IMR-90 (cell line): ENCODE measurements around the gene FANK1. TPM values are rescaled to one million over a fixed set of nuclear protein-coding genes. Genes with fewer than 3 reads are reported as not detected.

Experiments used
- ATAC-seq: fragments of 200-7000 bp; cut with Tn5 transposase; 2 replicates; pipeline ENCODE4 v1.9.1; 2020; ENCODE audit warnings: low read depth, mild to moderate bottlenecking, moderate library complexity
- BruUV-seq: library from RNA; stranded (reverse); fragments of 400-500 nt; replicated peaks from 2 replicates; lab custom pipeline; 2021; lab: Mats Ljungman, UMichigan
- CTCF ChIA-PET: fragments of 300-600 bp; formaldehyde crosslinking; extraction: SDS; loops from one replicate; lab custom pipeline; 2021; ENCODE audit warnings: antibody characterized with exemption; lab: Yijun Ruan, JAX
- POLR2A ChIA-PET: fragments of 300-600 bp; sonication (Branson Sonifier 250); formaldehyde crosslinking; loops from one replicate; lab custom pipeline; 2022; ENCODE audit warnings: antibody characterized with exemption; ENCODE audit not compliant: unreplicated experiment; lab: Charles Lee
- DNase-seq: peaks from one replicate; pipeline ENCODE4 v3.0.0; 2013
- H2AFZ ChIP-seq: replicated peaks from 2 replicates; pipeline ENCODE3; 2013; ENCODE audit warnings: low read length, mild to moderate bottlenecking; ENCODE audit not compliant: poor library complexity
- H2AK5ac ChIP-seq: 2 replicates; pipeline ENCODE4 v1.6.1; 2013; ENCODE audit warnings: low read depth, low read length, inconsistent platforms
- H2AK9ac ChIP-seq: replicated peaks from 2 replicates; pipeline ENCODE3; 2013; ENCODE audit warnings: mild to moderate bottlenecking, low read depth, low read length, moderate library complexity; ENCODE audit not compliant: poor library complexity
- H2BK120ac ChIP-seq: 2 replicates; pipeline ENCODE4 v1.6.1; 2013; ENCODE audit warnings: low read depth, low read length, inconsistent platforms
- H2BK15ac ChIP-seq: 3 replicates; pipeline ENCODE4 v1.6.1; 2013; ENCODE audit warnings: low read depth, low read length, inconsistent platforms
- H2BK20ac ChIP-seq: 2 replicates; pipeline ENCODE4 v1.6.1; 2013; ENCODE audit warnings: low read depth, mild to moderate bottlenecking, inconsistent platforms, low read length, moderate library complexity
- H2BK5ac ChIP-seq: 2 replicates; pipeline ENCODE4 v1.6.1; 2013; ENCODE audit warnings: mild to moderate bottlenecking, low read depth, low read length, inconsistent platforms; ENCODE audit not compliant: poor library complexity, severe bottlenecking
- H3K14ac ChIP-seq: replicated peaks from 2 replicates; pipeline ENCODE4 v1.6.1; 2013; ENCODE audit warnings: low read depth, low read length, inconsistent platforms
- H3K18ac ChIP-seq: 2 replicates; pipeline ENCODE4 v1.6.1; 2013; ENCODE audit warnings: low read depth, low read length, control low read depth
- H3K23ac ChIP-seq: 2 replicates; pipeline ENCODE4 v1.6.1; 2013; ENCODE audit warnings: low read depth, low read length, inconsistent platforms
- H3K27ac ChIP-seq: 2 replicates; pipeline ENCODE4 v1.5.1; 2013; ENCODE audit warnings: mild to moderate bottlenecking, control low read depth, low read length; ENCODE audit not compliant: insufficient read depth
- H3K27me3 ChIP-seq: 2 replicates; pipeline ENCODE4 v1.6.1; 2013; ENCODE audit warnings: low read length; ENCODE audit not compliant: control insufficient read depth, insufficient read depth
- H3K36me3 ChIP-seq: 2 replicates; pipeline ENCODE4 v1.6.1; 2013; ENCODE audit warnings: low read length, mixed read lengths; ENCODE audit not compliant: control insufficient read depth, insufficient read depth
- H3K4ac ChIP-seq: 2 replicates; pipeline ENCODE4 v1.6.1; 2013; ENCODE audit warnings: low read depth, low read length, inconsistent platforms
- H3K4me1 ChIP-seq: 2 replicates; pipeline ENCODE4 v1.6.1; 2013; ENCODE audit warnings: low read length, mixed read lengths; ENCODE audit not compliant: control insufficient read depth, insufficient read depth
- H3K4me2 ChIP-seq: 2 replicates; pipeline ENCODE4 v1.6.1; 2013; ENCODE audit warnings: low read depth, mild to moderate bottlenecking, control low read depth, low read length, moderate library complexity
- H3K4me3 ChIP-seq: 2 replicates; pipeline ENCODE4 v1.5.1; 2013; ENCODE audit warnings: low read depth, mild to moderate bottlenecking, control low read depth, low read length, moderate library complexity; ENCODE audit not compliant: insufficient read depth
- H3K56ac ChIP-seq: 2 replicates; pipeline ENCODE4 v1.6.1; 2013; ENCODE audit warnings: low read length, inconsistent platforms; ENCODE audit not compliant: insufficient read depth; ENCODE audit errors: extremely low read depth
- H3K79me1 ChIP-seq, 2 experiments: 2 replicates each; pipeline ENCODE4 v1.6.1; 2013; ENCODE audit warnings: low read length in 2 of 2, inconsistent platforms in 1 of 2, low read depth in 1 of 2
- H3K9ac ChIP-seq: 2 replicates; pipeline ENCODE4 v1.6.1; 2013; ENCODE audit warnings: low read depth, low read length, control low read depth
- H3K9me1 ChIP-seq: 2 replicates; pipeline ENCODE4 v1.6.1; 2013; ENCODE audit warnings: low read length, inconsistent platforms; ENCODE audit not compliant: insufficient read depth
- H3K9me3 ChIP-seq: 2 replicates; pipeline ENCODE4 v1.6.1; 2013; ENCODE audit warnings: low read length; ENCODE audit not compliant: control insufficient read depth, insufficient read depth
- H4K20me1 ChIP-seq: 2 replicates; pipeline ENCODE4 v1.6.1; 2013; ENCODE audit warnings: low read length, inconsistent platforms; ENCODE audit not compliant: insufficient read depth
- H4K5ac ChIP-seq: 2 replicates; pipeline ENCODE4 v1.6.1; 2013; ENCODE audit warnings: mild to moderate bottlenecking, low read depth, low read length, control low read depth
- H4K8ac ChIP-seq, 2 experiments: 2 replicates each; pipeline ENCODE4 v1.6.1; 2013; ENCODE audit warnings: low read depth in 2 of 2, low read length in 2 of 2, control low read depth in 1 of 2, inconsistent platforms in 1 of 2
- H4K91ac ChIP-seq: 2 replicates; pipeline ENCODE4 v1.6.1; 2013; ENCODE audit warnings: low read depth, low read length, inconsistent platforms; ENCODE audit not compliant: insufficient read depth
- CEBPB ChIP-seq: IDR thresholded peaks from 2 replicates; pipeline ENCODE4 v1.6.1; 2012; ENCODE audit warnings: low read depth, low read length, improper control_type of control experiment
- CHD1 ChIP-seq: IDR thresholded peaks from 2 replicates; pipeline ENCODE4 v1.6.1; 2012; ENCODE audit warnings: low read depth, low read length, improper control_type of control experiment
- CTCF ChIP-seq: conservative IDR thresholded peaks from 2 replicates; pipeline ENCODE4 v1.5.1; 2012; ENCODE audit warnings: mild to moderate bottlenecking, low read depth, low read length, improper control_type of control experiment
- ELK1 ChIP-seq: fragments of 150-350 bp; IDR thresholded peaks from 2 replicates; pipeline ENCODE4 v1.6.1; 2016; ENCODE audit warnings: low read depth, mild to moderate bottlenecking, low read length, moderate library complexity, borderline replicate concordance
- FOS ChIP-seq: fragments of 150-350 bp; IDR thresholded peaks from 2 replicates; pipeline ENCODE4 v1.6.1; 2016; ENCODE audit warnings: low read depth, low read length
- MAFK ChIP-seq: IDR thresholded peaks from 2 replicates; pipeline ENCODE4 v1.6.1; 2012; ENCODE audit warnings: low read depth, low read length, improper control_type of control experiment
- MAZ ChIP-seq: IDR thresholded peaks from 2 replicates; pipeline ENCODE4 v1.6.1; 2012; ENCODE audit warnings: low read depth, mild to moderate bottlenecking, low read length, improper control_type of control experiment, moderate library complexity, borderline replicate concordance
- MXI1 ChIP-seq: IDR thresholded peaks from 2 replicates; pipeline ENCODE4 v1.6.1; 2012; ENCODE audit warnings: low read depth, mild to moderate bottlenecking, low read length, moderate library complexity, borderline replicate concordance
- NFE2L2 ChIP-seq: fragments of 150-350 bp; IDR thresholded peaks from 2 replicates; pipeline ENCODE4 v1.6.1; 2016; ENCODE audit warnings: low read depth, mild to moderate bottlenecking, low read length
- POLR2A ChIP-seq: IDR thresholded peaks from 2 replicates; pipeline ENCODE4 v1.6.1; 2012; ENCODE audit warnings: mild to moderate bottlenecking, low read depth, low read length
- RAD21 ChIP-seq: IDR thresholded peaks from 2 replicates; pipeline ENCODE4 v1.6.1; 2012; ENCODE audit warnings: low read length, improper control_type of control experiment
- RFX5 ChIP-seq: IDR thresholded peaks from 2 replicates; pipeline ENCODE4 v1.8.0; 2012; ENCODE audit warnings: low read depth, mild to moderate bottlenecking, low read length, moderate library complexity
- SMC3 ChIP-seq: fragments of 150-350 bp; IDR thresholded peaks from 2 replicates; pipeline ENCODE4 v1.6.1; 2016; ENCODE audit warnings: low read depth, mild to moderate bottlenecking, antibody characterized with exemption, low read length, moderate library complexity
- USF2 ChIP-seq: fragments of 150-350 bp; IDR thresholded peaks from 2 replicates; pipeline ENCODE4 v1.6.1; 2017; ENCODE audit warnings: mild to moderate bottlenecking, antibody characterized with exemption, low read length, low read depth
- WGBS, 2 experiments: methylation state at CpG; one replicate each; pipeline versions ENCODE4 v1.1.5 to v1.1.7; 2013; ENCODE audit warnings: missing lambda C conversion rate in 2 of 2; ENCODE audit not compliant: insufficient read length in 1 of 2; ENCODE audit errors: extremely low coverage in 2 of 2; 5-methylcytosine and 5-hydroxymethylcytosine counted together
- dilution Hi-C: fragments of 300-500 bp; cut with HindIII; formaldehyde crosslinking; loops from one replicate; pipeline ENCODE4 v1.14.3; 2018; ENCODE audit warnings: low sequenced_read_pairs; ENCODE audit not compliant: unreplicated experiment
- in situ Hi-C: fragments of 300-500 bp; cut with MboI; formaldehyde crosslinking; loops from 3 replicates; pipeline ENCODE4 v1.14.3; 2019; ENCODE audit warnings: low sequenced_read_pairs, inconsistent platforms, mixed read lengths
- intact Hi-C: fragments of 100-400 bp; cut with micrococcal nuclease; formaldehyde crosslinking; loops from 2 replicates; pipeline ENCODE4 v1.10.0; 2022
- polyA plus RNA-seq, 3 experiments: library from polyadenylated mRNA; depleted of rRNA; stranded (reverse); fragments of >200 nt; gene quantifications; 2 replicates each; pipeline ENCODE4 v1.2.3, GENCODE V29; 2012; ENCODE audit warnings: low replicate concordance in 1 of 3
- total RNA-seq: library from RNA; depleted of rRNA; stranded (reverse); fragments of >200 nt; gene quantifications from 2 replicates; pipeline ENCODE4 v1.2.3, GENCODE V29; 2012

The FANK1 gene
- total and polyA plus RNA-seq, 2 of the 4 experiments (the other 2 are of a cell fraction), result 0.90 to 2.2 TPM

GRCh38 chr10:125979976-125980375, 83.6 kb downstream of the FANK1 start:
- H3K4me2 ChIP-seq, result no peak overlapping the region

More at GRCh38 chr10:125979976-125980375, 83.6 kb downstream of the FANK1 start:
- Histone ChIP-seq H4K8ac (no peak overlapping the region), H3K18ac (no peak overlapping the region), H3K4me3 (no peak overlapping the region), H3K23ac (no peak overlapping the region), H3K79me1 (no peaks in the 10 kb centered on the region), H3K14ac (no peak overlapping the region), H3K56ac (no peak overlapping the region), H3K27ac (no peak overlapping the region), H3K9me1 (no peaks in the 10 kb centered on the region; the same call in 1 of the 2 replicates), H2AFZ (no peak overlapping the region), H2BK20ac (no peak overlapping the region), H2BK15ac (no peak overlapping the region), H3K4ac (no peak overlapping the region), H3K9me3 (no peaks in the 10 kb centered on the region), H2BK120ac (no peak overlapping the region), H4K20me1 (no peaks in the 10 kb centered on the region), H2BK5ac (no peak overlapping the region), H4K91ac (no peak overlapping the region), H4K5ac (no peak overlapping the region), H3K9ac (no peak overlapping the region), H3K4me1 (no peaks in the 10 kb centered on the region), H2AK9ac (no peak overlapping the region), H3K27me3 (peaks cover 13% of the 10 kb centered on the region; the same call in 1 of the 2 replicates), H3K36me3 (no peaks in the 10 kb centered on the region), H2AK5ac (no peak overlapping the region)
- TF ChIP-seq RAD21 (no peak), POLR2A (no peak), MXI1 (no peak), CTCF (no peak), CHD1 (no peak), NFE2L2 (no peak), SMC3 (no peak), FOS (no peak), USF2 (no peak), ELK1 (no peak), MAZ (no peak), MAFK (no peak), RFX5 (no peak), CEBPB (no peak)
- ATAC-seq (no peak), DNase-seq (no peak)
- in situ Hi-C loops (loop anchor here (5.0 kb wide), 2 partner anchors 407 to 522 kb away; partner anchors contain the start of gene ADAM12), dilution Hi-C loops (no loop called here), intact Hi-C loops (loop anchor here (5.0 kb wide), 4 partner anchors 113 to 1872 kb away; no protein-coding TSS in a partner anchor)
- ChIA-PET POLR2A (no interaction called here), CTCF (interaction anchor here (0.8 to 4.1 kb wide), 2 partner anchors 407 to 524 kb away, joined by 3 to 21 read pairs; no protein-coding TSS in a partner anchor)
- 93% methylated on average over 3 of the region's 7 CpGs; no CpG with 5 or more reads in 1 of the 2 experiments for WGBS, 2 experiments
- BruUV-seq, result no TSS peak
